ENCODE measurements around the gene OLA1. TPM values are rescaled to one million over a fixed set of nuclear protein-coding genes. Genes with fewer than 3 reads are reported as not detected.

Gene OLA1
- polyA plus RNA-seq, 4 donors: 131 to 172 (median 151) TPM

- DNase-seq (ENCODE audit: low read depth in 4 of 4, low spot score in 2 of 4): no peak
These were observed 123.2 kb downstream of the OLA1 start for GRCh38 chr2:174125090-174125489.

DNA sequence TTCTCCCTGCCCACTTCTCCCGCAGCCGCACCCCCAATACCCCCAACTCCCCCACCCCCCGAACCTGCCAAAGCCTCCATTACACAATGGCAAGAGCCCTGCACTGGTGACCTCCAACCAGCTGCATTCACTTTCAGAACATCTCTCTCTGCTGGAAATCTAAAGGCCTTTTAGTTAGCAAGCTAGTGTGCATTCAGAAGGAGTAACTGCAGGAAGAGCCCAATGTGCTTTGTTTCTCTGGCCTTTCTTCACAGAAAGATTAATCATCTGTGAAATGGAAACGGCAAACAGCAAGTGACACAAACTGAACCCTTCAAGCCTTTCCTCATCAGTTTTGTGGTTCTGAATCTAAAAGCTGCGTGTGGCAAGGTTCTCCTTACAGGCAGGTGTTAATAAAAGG lies 124.2 kb downstream of the OLA1 start:
- peak in 1 of 4 donors; percentile 17 for DNase-seq (ENCODE audit: low read depth in 4 of 4, low spot score in 2 of 4)

GRCh38 chr2:174122185-174122584 lies 126.1 kb downstream of the OLA1 start:
- no peak for DNase-seq (ENCODE audit: low read depth in 4 of 4, low spot score in 2 of 4)

GRCh38 chr2:174121612-174122011 lies 126.7 kb downstream of the OLA1 start:
- no peak for DNase-seq (ENCODE audit: low read depth in 4 of 4, low spot score in 2 of 4)

GRCh38 chr2:174121175-174121574 lies 127.2 kb downstream of the OLA1 start:
- no peak for DNase-seq (ENCODE audit: low read depth in 4 of 4, low spot score in 2 of 4)

DNA sequence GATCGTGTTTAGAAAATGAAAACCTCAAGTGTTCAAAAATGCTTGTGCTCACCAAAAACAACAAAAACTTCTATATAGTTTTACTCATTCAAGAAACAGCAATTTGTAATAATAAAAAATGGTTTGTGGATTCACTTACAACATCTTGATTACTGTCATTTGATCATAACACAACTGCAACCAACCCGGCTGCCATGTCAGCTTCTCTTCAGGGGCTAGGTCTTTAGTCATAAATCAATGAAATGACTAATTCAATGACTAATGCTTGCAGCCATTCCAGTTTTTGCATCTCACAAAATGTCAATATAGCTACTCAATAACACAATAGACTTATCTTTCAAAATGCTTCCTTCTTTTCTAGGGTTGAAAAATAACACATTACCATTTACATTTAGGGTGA lies 128.0 kb downstream of the OLA1 start:
- DNase-seq (ENCODE audit: low read depth in 4 of 4, low spot score in 2 of 4): no peak

- DNase-seq (ENCODE audit: low read depth in 4 of 4, low spot score in 2 of 4): no peak
These were observed 130.1 kb downstream of the OLA1 start for GRCh38 chr2:174117951-174118930.

DNA sequence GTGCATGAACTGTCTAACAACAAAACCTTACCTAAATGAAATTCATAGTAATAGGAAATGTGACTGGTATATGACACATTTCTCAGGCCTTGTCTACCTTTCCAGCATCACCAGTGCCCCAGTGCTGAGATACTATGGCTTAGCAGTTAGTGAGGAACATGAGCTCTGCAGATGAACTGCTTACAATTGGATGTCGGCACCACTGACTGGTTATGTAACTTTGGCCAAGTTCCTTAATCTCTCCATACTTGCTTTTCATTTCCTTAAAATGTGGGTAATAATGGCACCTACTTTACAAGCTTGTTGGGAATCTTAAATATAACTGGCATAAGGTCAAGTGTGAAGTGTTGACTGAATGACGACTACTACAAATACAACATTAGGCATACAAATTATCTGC lies 136.3 kb downstream of the OLA1 start:
- DNase-seq (ENCODE audit: low read depth in 4 of 4, low spot score in 2 of 4): no peak

- DNase-seq (ENCODE audit: low read depth in 4 of 4, low spot score in 2 of 4): no peak
These were observed 139.8 kb downstream of the OLA1 start for GRCh38 chr2:174108579-174108978.

- no peak for DNase-seq (ENCODE audit: low read depth in 4 of 4, low spot score in 2 of 4)
These were observed 141.6 kb downstream of the OLA1 start for GRCh38 chr2:174106736-174107135.

DNA sequence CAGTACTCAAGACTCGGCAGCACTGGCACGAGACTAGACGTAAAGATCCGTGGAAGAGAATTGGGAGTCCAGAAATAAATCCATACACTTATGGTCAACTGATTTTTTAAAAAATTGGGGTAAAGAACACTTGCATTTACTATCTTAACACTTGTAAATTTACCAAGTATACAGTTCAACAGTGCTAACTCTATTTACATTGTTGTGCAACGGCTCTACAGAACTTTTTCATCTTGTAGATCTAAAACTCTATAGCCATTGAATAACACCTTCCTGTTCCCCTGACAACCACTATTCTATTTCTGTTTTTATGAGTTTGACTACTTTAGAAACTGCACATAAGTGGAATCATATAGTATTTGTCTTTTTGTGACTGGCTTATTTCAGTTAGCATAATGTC lies 153.8 kb downstream of the OLA1 start:
- DNase-seq (ENCODE audit: low read depth in 4 of 4, low spot score in 2 of 4): no peak

DNA sequence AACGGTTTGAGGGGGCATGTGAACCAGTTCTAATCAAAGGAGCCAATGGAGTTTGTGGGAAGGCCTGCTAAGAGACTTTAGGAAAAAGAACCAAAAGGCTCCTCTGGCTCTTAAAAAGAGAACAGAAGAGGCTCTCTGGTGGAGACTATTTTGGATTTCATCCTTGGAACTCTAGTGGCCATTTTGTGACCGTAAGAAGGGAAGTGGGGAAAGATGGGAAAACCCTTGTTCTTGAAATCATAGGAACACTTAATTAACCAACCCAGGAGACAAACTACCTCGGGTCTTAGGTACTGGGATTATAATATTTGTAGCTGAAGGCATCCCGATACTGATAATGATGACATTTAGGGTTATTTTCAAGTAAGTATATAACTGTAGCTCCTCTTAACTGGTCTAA lies 157.9 kb downstream of the OLA1 start:
- DNase-seq (ENCODE audit: low read depth in 4 of 4, low spot score in 2 of 4): no peak

DNA sequence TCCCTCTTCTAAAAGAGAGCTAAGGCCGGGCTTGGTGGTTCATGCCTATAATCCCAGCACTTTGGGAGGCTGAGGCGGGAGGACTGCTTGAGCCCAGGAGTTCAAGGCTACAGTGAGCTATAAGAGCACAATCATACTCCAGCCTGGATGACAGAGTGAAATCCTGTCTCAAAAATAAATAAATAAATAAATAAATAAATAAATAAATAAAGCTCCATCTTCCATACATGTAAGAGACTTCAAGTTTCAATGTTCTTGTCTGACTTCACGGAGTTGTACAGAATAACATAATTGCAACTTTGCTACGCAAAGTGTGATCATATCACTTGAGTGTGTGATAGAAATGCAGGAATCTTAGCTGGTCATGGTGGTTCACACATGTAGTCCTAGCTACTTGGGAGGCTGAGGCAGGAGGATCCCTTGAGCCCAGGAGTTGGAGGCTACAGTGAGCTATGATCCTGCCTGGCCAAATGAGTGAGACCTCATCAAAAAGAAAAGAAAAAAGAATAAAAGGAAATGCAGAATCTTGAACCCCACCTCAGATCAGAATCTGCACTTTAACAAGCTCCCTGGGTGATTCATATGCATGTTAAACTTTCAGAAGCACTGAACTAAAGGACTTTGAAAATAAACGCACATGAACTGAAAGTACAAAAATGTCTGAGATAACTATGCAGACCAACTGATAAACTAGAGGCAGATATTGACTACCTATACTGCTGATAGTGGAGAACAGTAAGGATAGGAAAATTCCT lies 159.4 kb downstream of the OLA1 start:
- no peak for DNase-seq (ENCODE audit: low read depth in 4 of 4, low spot score in 2 of 4)

GRCh38 chr2:174086708-174087107 lies 161.6 kb downstream of the OLA1 start:
- DNase-seq (ENCODE audit: low read depth in 4 of 4, low spot score in 2 of 4): no peak

GRCh38 chr2:174085781-174086180 lies 162.6 kb downstream of the OLA1 start:
- DNase-seq (ENCODE audit: low read depth in 4 of 4, low spot score in 2 of 4): no peak

- no peak for DNase-seq (ENCODE audit: low read depth in 4 of 4, low spot score in 2 of 4)
These were observed 164.4 kb downstream of the OLA1 start for GRCh38 chr2:174083843-174084458.

GRCh38 chr2:174080672-174081121 lies 167.6 kb downstream of the OLA1 start:
- no peak for DNase-seq (ENCODE audit: low read depth in 4 of 4, low spot score in 2 of 4)

GRCh38 chr2:174078275-174078674 lies 170.1 kb downstream of the OLA1 start:
- DNase-seq (ENCODE audit: low read depth in 4 of 4, low spot score in 2 of 4): no peak

GRCh38 chr2:174076975-174077374 lies 171.4 kb downstream of the OLA1 start:
- no peak for DNase-seq (ENCODE audit: low read depth in 4 of 4, low spot score in 2 of 4)

DNA sequence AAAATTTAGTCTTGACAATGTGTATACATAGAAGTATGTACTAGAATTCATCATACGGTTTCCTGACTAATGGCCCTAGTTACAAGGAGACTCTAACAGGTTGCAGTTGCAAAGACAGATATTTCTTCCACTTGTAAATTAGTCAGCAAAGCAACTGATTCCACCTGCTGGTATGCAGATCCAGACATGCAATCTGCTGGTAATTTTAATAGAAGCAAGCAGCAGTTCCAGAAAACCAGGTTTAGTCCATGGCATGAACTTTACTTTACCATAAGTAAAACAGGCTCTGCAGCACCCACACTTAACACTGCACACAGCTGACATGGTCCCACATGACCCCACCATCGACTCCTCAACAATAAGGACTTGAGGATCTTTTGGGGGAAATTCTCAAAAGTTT lies 172.3 kb downstream of the OLA1 start:
- no peak for DNase-seq (ENCODE audit: low read depth in 4 of 4, low spot score in 2 of 4)

GRCh38 chr2:174074831-174075230 lies 173.5 kb downstream of the OLA1 start:
- no peak for DNase-seq (ENCODE audit: low read depth in 4 of 4, low spot score in 2 of 4)
